HEK293T (cell line): Measurements from ENCODE around the gene AEN.
"Not testable (repeated sequence)": the region's sequence is repeated elsewhere in the genome, so short reads cannot be mapped to it uniquely, and the experiment has no call there.

Source experiments
- CTCF ChIA-PET: fragments of 350-600 bp; formaldehyde crosslinking; extraction: SDS; loops from one replicate; lab custom pipeline; 2021; ENCODE audit warnings: antibody characterized with exemption, inconsistent platforms; lab: Yijun Ruan, JAX
- POLR2A ChIA-PET: fragments of 350-600 bp; formaldehyde crosslinking; extraction: SDS; loops from one replicate; lab custom pipeline; 2020; ENCODE audit warnings: antibody characterized with exemption, inconsistent platforms; lab: Yijun Ruan, JAX
- DNase-seq: peaks from one replicate; pipeline ENCODE4 v3.0.0; 2012; ENCODE audit warnings: mixed read lengths; ENCODE audit errors: extremely low spot score
- ARNT ChIP-seq: fragments of 450-650 bp; IDR thresholded peaks from 2 replicates; pipeline ENCODE4 v1.6.1; 2017; ENCODE audit warnings: mild to moderate bottlenecking
- BHLHE40 ChIP-seq: fragments of 450-650 bp; IDR thresholded peaks from 2 replicates; pipeline ENCODE4 v1.6.1; 2016; ENCODE audit warnings: mild to moderate bottlenecking, moderate library complexity, borderline replicate concordance
- CTBP1 ChIP-seq: fragments of 450-650 bp; IDR thresholded peaks from 2 replicates; pipeline ENCODE4 v1.6.1; 2016; ENCODE audit warnings: borderline replicate concordance
- ELF4 ChIP-seq: fragments of 450-650 bp; IDR thresholded peaks from 2 replicates; pipeline ENCODE4 v1.6.1; 2017; ENCODE audit warnings: antibody characterized with exemption
- FOXA1 ChIP-seq: fragments of 450-650 bp; IDR thresholded peaks from 2 replicates; pipeline ENCODE4 v1.6.1; 2016; ENCODE audit warnings: mild to moderate bottlenecking
- FOXK2 ChIP-seq: fragments of 450-650 bp; IDR thresholded peaks from 2 replicates; pipeline ENCODE4 v1.6.1; 2016; ENCODE audit warnings: mild to moderate bottlenecking
- FOXM1 ChIP-seq: fragments of 450-650 bp; IDR thresholded peaks from 2 replicates; pipeline ENCODE4 v1.6.1; 2017; ENCODE audit warnings: mild to moderate bottlenecking, borderline replicate concordance
- HDGF ChIP-seq: fragments of 450-650 bp; IDR thresholded peaks from 2 replicates; pipeline ENCODE4 v1.6.1; 2017; ENCODE audit warnings: antibody characterized with exemption, borderline replicate concordance
- L3MBTL2 ChIP-seq: fragments of 450-650 bp; conservative IDR thresholded peaks from 2 replicates; pipeline ENCODE4 v1.6.1; 2016; ENCODE audit warnings: mild to moderate bottlenecking
- LEF1 ChIP-seq: fragments of 450-650 bp; IDR thresholded peaks from 2 replicates; pipeline ENCODE4 v1.6.1; 2017; ENCODE audit warnings: mild to moderate bottlenecking, borderline replicate concordance
- NFRKB ChIP-seq: fragments of 450-650 bp; IDR thresholded peaks from 2 replicates; pipeline ENCODE4 v1.6.1; 2016; ENCODE audit warnings: mild to moderate bottlenecking, moderate library complexity
- SP1 ChIP-seq: fragments of 450-650 bp; IDR thresholded peaks from 2 replicates; pipeline ENCODE4 v1.6.1; 2017
- SUZ12 ChIP-seq: fragments of 450-650 bp; IDR thresholded peaks from 2 replicates; pipeline ENCODE4 v1.6.1; 2016; ENCODE audit warnings: mild to moderate bottlenecking
- TARDBP ChIP-seq: fragments of 450-650 bp; IDR thresholded peaks from 2 replicates; pipeline ENCODE4 v1.6.1; 2016
- ZNF384 ChIP-seq: fragments of 450-650 bp; IDR thresholded peaks from 2 replicates; pipeline ENCODE4 v1.6.1; 2016
- TF ChIP-seq, protein P1 (sequence below): fragments of 450-650 bp; IDR thresholded peaks from 2 replicates; pipeline ENCODE4 v1.6.1; 2016

The AEN gene

DNA sequence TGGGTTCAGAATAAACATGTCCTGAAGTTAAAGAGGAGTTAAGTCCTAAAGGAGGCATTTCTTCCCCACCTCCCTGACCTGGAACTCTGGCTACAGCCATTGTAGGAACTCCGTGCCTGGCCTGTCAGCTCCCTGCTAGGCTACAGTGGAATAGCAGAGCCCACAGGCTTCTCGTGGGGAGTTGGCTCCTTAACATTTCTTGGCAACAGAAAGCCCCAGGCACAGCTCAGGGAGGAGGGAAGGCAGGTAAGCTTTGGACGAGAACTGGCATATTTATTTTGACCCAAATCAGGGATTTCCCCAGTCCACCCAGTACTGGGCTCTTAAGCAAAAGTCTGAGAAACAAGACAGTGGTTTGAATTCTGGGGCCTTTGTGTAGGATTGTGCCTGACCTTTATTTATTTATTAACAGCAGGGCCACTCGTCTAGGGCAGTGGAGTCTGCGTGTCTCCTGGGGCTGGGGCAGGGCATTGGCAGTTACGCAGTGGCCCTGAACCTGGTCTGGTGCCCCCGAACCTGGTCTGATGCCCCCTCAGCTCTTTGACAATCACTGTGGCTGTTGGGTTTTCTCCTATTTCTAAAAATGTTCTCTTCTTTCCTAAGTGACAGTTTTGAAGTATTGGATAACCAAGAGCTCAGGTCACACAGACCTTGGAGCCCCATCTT, 9.8 kb downstream of the AEN start:
- TF ChIP-seq ARNT (no peak), FOXA1 (no peak), LEF1 (no peak), FOXM1 (no peak), HDGF (no peak), BHLHE40 (no peak), TARDBP (no peak), NFRKB (no peak)
- POLR2A ChIA-PET = interaction anchor here (3.8 kb wide), 1 partner anchor 9 kb away, joined by 12 read pairs; the partner anchor contains the start of gene AEN
- CTCF ChIA-PET = interaction anchor here (0.6 to 1.0 kb wide), 2 partner anchors 25 to 122 kb away, joined by 3 to 6 read pairs; no protein-coding TSS in a partner anchor
- DNase-seq = no peak

- TF ChIP-seq BHLHE40 (no peak), TARDBP (no peak), L3MBTL2 (no peak), CTBP1 (no peak), ZNF384 (no peak), SUZ12 (no peak), FOXA1 (no peak), FOXK2 (no peak), SP1 (no peak), ARNT (no peak), FOXM1 (no peak), LEF1 (no peak), HDGF (no peak), ELF4 (no peak), NFRKB (no peak)
- TF ChIP-seq, protein P1, sequence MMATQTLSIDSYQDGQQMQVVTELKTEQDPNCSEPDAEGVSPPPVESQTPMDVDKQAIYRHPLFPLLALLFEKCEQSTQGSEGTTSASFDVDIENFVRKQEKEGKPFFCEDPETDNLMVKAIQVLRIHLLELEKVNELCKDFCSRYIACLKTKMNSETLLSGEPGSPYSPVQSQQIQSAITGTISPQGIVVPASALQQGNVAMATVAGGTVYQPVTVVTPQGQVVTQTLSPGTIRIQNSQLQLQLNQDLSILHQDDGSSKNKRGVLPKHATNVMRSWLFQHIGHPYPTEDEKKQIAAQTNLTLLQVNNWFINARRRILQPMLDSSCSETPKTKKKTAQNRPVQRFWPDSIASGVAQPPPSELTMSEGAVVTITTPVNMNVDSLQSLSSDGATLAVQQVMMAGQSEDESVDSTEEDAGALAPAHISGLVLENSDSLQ = no peak
- POLR2A ChIA-PET = interaction anchor here (3.8 kb wide), 1 partner anchor 10 kb away, joined by 12 read pairs; the partner anchor contains the start of gene AEN
- CTCF ChIA-PET = interaction anchor here (0.6 to 1.0 kb wide), 2 partner anchors 24 to 122 kb away, joined by 3 to 6 read pairs; no protein-coding TSS in a partner anchor
- DNase-seq = no peak
These were observed 10.4 kb downstream of the AEN start for GRCh38 chr15:88631464-88632028.

DNA sequence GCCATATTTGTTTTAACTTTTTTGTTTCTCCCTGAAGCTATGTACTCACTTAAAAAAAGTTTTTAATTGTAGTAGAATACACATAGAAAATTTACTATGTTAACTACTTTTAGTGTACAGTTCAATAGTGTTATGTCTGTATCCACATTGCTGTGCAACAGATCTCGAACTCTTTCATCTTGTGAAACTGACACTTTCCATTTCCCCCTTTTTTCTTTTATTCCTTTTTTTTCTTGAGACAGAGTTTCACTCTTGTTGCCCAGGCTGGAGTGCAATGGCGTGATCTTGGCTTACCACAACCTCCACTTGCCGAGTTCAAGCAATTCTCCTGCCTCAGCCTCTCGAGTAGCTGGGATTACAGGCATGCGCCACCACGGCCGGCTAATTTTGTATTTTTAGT, 11.7 kb downstream of the AEN start:
- not testable (repeated sequence) for DNase-seq
- ChIA-PET POLR2A (interaction anchor here (3.8 kb wide), 1 partner anchor 11 kb away, joined by 12 read pairs; the partner anchor contains the start of gene AEN), CTCF (interaction anchor here (0.6 to 0.7 kb wide), 2 partner anchors 13 to 18 kb away, joined by 3 to 4 read pairs; no protein-coding TSS in a partner anchor)

GRCh38 chr15:88634449-88634848, 13.3 kb downstream of the AEN start:
- DNase-seq = no peak
- ChIA-PET POLR2A (no interaction called here), CTCF (no interaction called here)
- no peak for TF ChIP-seq FOXK2
- no peak for TF ChIP-seq ARNT
- TF ChIP-seq FOXM1 = no peak
- TF ChIP-seq, protein P1 = no peak
- TF ChIP-seq ELF4 = no peak
- no peak for TF ChIP-seq SP1
- TF ChIP-seq FOXA1 = no peak
- TF ChIP-seq BHLHE40 = no peak
- no peak for TF ChIP-seq ZNF384

GRCh38 chr15:88635318-88635717, 14.2 kb downstream of the AEN start:
- POLR2A ChIA-PET = no interaction called here
- CTCF ChIA-PET = no interaction called here
- TF ChIP-seq BHLHE40 (no peak), CTBP1 (no peak), ZNF384 (no peak), ARNT (no peak), L3MBTL2 (no peak), FOXM1 (no peak), ELF4 (no peak), FOXK2 (no peak), LEF1 (no peak), HDGF (no peak), SUZ12 (no peak), TARDBP (no peak), NFRKB (no peak), SP1 (no peak), FOXA1 (no peak)
- no peak for DNase-seq

- DNase-seq = no peak
- ChIA-PET CTCF (no interaction called here), POLR2A (no interaction called here)
- TF ChIP-seq HDGF (no peak), CTBP1 (no peak), FOXA1 (no peak), ZNF384 (no peak)
- TF ChIP-seq, protein P1 = no peak
These were observed 14.9 kb downstream of the AEN start for GRCh38 chr15:88636050-88636449.
